Activated naive CD4-positive, alpha-beta T cell treated with anti-CD3 and anti-CD28 coated beads, Interleukin-2, amount 50 U/mL, for 24 hours (primary cell): Measurements from ENCODE around the gene SLX1A.
"Not testable (repeated sequence)": the region's sequence is repeated elsewhere in the genome, so short reads cannot be mapped to it uniquely, and the experiment has no call there.

Experiments
- H3K27ac Mint-ChIP-seq: one replicate; pipeline ENCODE4 v1.8.0; 2021; ENCODE audit warnings: mild to moderate bottlenecking, mixed read lengths
- H3K27me3 Mint-ChIP-seq: one replicate; pipeline ENCODE4 v1.8.0; 2021; ENCODE audit warnings: mixed read lengths
- H3K36me3 Mint-ChIP-seq: one replicate; pipeline ENCODE4 v1.8.0; 2021; ENCODE audit warnings: mixed read lengths
- H3K4me1 Mint-ChIP-seq: one replicate; pipeline ENCODE4 v1.8.0; 2021; ENCODE audit warnings: mixed read lengths
- H3K4me3 Mint-ChIP-seq: one replicate; pipeline ENCODE4 v1.8.0; 2021; ENCODE audit warnings: mild to moderate bottlenecking, mixed read lengths
- H3K9me3 Mint-ChIP-seq: one replicate; pipeline ENCODE4 v1.8.0; 2021; ENCODE audit warnings: mixed read lengths

Gene SLX1A

GRCh38 chr16:30194172-30194925 lies 674 bp downstream of the SLX1A start:
- H3K4me3 Mint-ChIP-seq, H3K36me3 Mint-ChIP-seq, H3K27me3 Mint-ChIP-seq, H3K9me3 Mint-ChIP-seq, H3K4me1 Mint-ChIP-seq, H3K27ac Mint-ChIP-seq: not testable (repeated sequence)

- H3K9me3 Mint-ChIP-seq, H3K27ac Mint-ChIP-seq, H3K4me1 Mint-ChIP-seq: not testable (repeated sequence)
Measured at GRCh38 chr16:30197001-30197400, 3.3 kb downstream of the SLX1A start.

GRCh38 chr16:30199049-30199448 lies 5.4 kb downstream of the SLX1A start, which contains the start of gene SULT1A3:
Gene SULT1A3 (plus strand): TSS chr16:30199255. CDS start chr16:30200729, 1,474 bp downstream.
- not testable (repeated sequence) for H3K27me3 Mint-ChIP-seq

More at GRCh38 chr16:30197001-30197400, 3.3 kb downstream of the SLX1A start:
- not testable (repeated sequence) for H3K4me3 Mint-ChIP-seq, H3K27me3 Mint-ChIP-seq, H3K36me3 Mint-ChIP-seq

GRCh38 chr16:30199608-30200343 lies 6.1 kb downstream of the SLX1A start:
- H3K9me3 Mint-ChIP-seq = not testable (repeated sequence)

More at GRCh38 chr16:30199049-30199448, 5.4 kb downstream of the SLX1A start, which contains the start of gene SULT1A3:
- H3K27ac Mint-ChIP-seq, H3K4me3 Mint-ChIP-seq, H3K4me1 Mint-ChIP-seq, H3K36me3 Mint-ChIP-seq, H3K9me3 Mint-ChIP-seq: not testable (repeated sequence)

GRCh38 chr16:30205541-30206236 lies 12.0 kb downstream of the SLX1A start:
- not testable (repeated sequence) for H3K27me3 Mint-ChIP-seq, H3K4me3 Mint-ChIP-seq, H3K4me1 Mint-ChIP-seq, H3K9me3 Mint-ChIP-seq, H3K36me3 Mint-ChIP-seq, H3K27ac Mint-ChIP-seq

More at GRCh38 chr16:30199608-30200343, 6.1 kb downstream of the SLX1A start:
- not testable (repeated sequence) for H3K4me1 Mint-ChIP-seq, H3K4me3 Mint-ChIP-seq, H3K36me3 Mint-ChIP-seq, H3K27ac Mint-ChIP-seq, H3K27me3 Mint-ChIP-seq

GRCh38 chr16:30206252-30206651 lies 12.6 kb downstream of the SLX1A start:
- not testable (repeated sequence) for H3K27ac Mint-ChIP-seq, H3K36me3 Mint-ChIP-seq, H3K4me1 Mint-ChIP-seq

GRCh38 chr16:30207063-30207704 lies 13.5 kb downstream of the SLX1A start:
- not testable (repeated sequence) for H3K27ac Mint-ChIP-seq, H3K4me1 Mint-ChIP-seq, H3K36me3 Mint-ChIP-seq, H3K9me3 Mint-ChIP-seq, H3K4me3 Mint-ChIP-seq, H3K27me3 Mint-ChIP-seq

More at GRCh38 chr16:30206252-30206651, 12.6 kb downstream of the SLX1A start:
- not testable (repeated sequence) for H3K4me3 Mint-ChIP-seq, H3K27me3 Mint-ChIP-seq, H3K9me3 Mint-ChIP-seq

GRCh38 chr16:30209032-30209431 lies 15.4 kb downstream of the SLX1A start:
- H3K9me3 Mint-ChIP-seq, H3K36me3 Mint-ChIP-seq, H3K27me3 Mint-ChIP-seq, H3K4me3 Mint-ChIP-seq, H3K27ac Mint-ChIP-seq, H3K4me1 Mint-ChIP-seq: not testable (repeated sequence)

- not testable (repeated sequence) for H3K27ac Mint-ChIP-seq, H3K4me3 Mint-ChIP-seq, H3K9me3 Mint-ChIP-seq, H3K27me3 Mint-ChIP-seq, H3K4me1 Mint-ChIP-seq, H3K36me3 Mint-ChIP-seq
Measured at GRCh38 chr16:30211414-30211813, 17.7 kb downstream of the SLX1A start.

GRCh38 chr16:30217082-30217481 lies 23.4 kb downstream of the SLX1A start:
- not testable (repeated sequence) for H3K36me3 Mint-ChIP-seq, H3K4me1 Mint-ChIP-seq, H3K27me3 Mint-ChIP-seq, H3K4me3 Mint-ChIP-seq, H3K27ac Mint-ChIP-seq, H3K9me3 Mint-ChIP-seq
